K562 (cell line): ENCODE data around the gene VPS4B. TPM values are rescaled to one million over a fixed set of nuclear protein-coding genes. Genes with fewer than 3 reads are reported as not detected.
A peak's percentile ranks its signal among the peaks of the same experiment; 100 is the strongest.

Experiments used
- ARID1B ChIP-seq: fragments of 450-650 bp; IDR thresholded peaks from 2 replicates; pipeline ENCODE4 v1.6.1; 2016; ENCODE audit warnings: antibody characterized with exemption, mild to moderate bottlenecking, inconsistent platforms
- HCFC1 ChIP-seq: IDR thresholded peaks from 2 replicates; pipeline ENCODE4 v1.6.1; 2012; ENCODE audit warnings: low read depth, low read length, improper control_type of control experiment
- ILF3 ChIP-seq: fragments of 450-650 bp; IDR thresholded peaks from 2 replicates; pipeline ENCODE4 v1.6.1; 2018; ENCODE audit warnings: antibody characterized with exemption, mild to moderate bottlenecking, moderate library complexity, borderline replicate concordance
- NR4A1 ChIP-seq, 2 experiments: fragments of 250-450 bp in 1 of 2; fragments of 450-650 bp in 1 of 2; sonication (Bioruptor Pico) in 1 of 2; IDR thresholded peaks; 2 replicates each; pipeline versions ENCODE4 v1.4.0 to v1.6.1; 2016 to 2020; ENCODE audit warnings: mild to moderate bottlenecking in 2 of 2, missing compliant biosample characterization in 1 of 2, missing genetic modification characterization in 1 of 2, moderate library complexity in 1 of 2
- POLR2B ChIP-seq: fragments of 450-650 bp; IDR thresholded peaks from 2 replicates; pipeline ENCODE4 v1.6.1; 2018; ENCODE audit warnings: low read depth; ENCODE audit not compliant: partially characterized antibody
- PRMT5 ChIP-seq: sonication (generic); formaldehyde crosslinking; IDR thresholded peaks from 2 replicates; pipeline ENCODE4 v1.5.0; 2020; ENCODE audit warnings: missing genetic modification reagents
- PTBP1 ChIP-seq: fragments of 200-400 bp; formaldehyde crosslinking; IDR thresholded peaks from 2 replicates; pipeline ENCODE4 v1.6.1; 2017; ENCODE audit warnings: low read depth, low read length
- TAF1 ChIP-seq: IDR thresholded peaks from 2 replicates; pipeline ENCODE4 v1.6.1; 2011; ENCODE audit warnings: mild to moderate bottlenecking, low read length, moderate library complexity; ENCODE audit not compliant: insufficient read depth, control insufficient read depth, severe bottlenecking; ENCODE audit errors: extremely low read depth
- U2AF2 ChIP-seq: fragments of 200-400 bp; formaldehyde crosslinking; optimal IDR thresholded peaks from 2 replicates; pipeline ENCODE3; 2017; ENCODE audit warnings: low read depth, mild to moderate bottlenecking, low read length
- ZNF3 ChIP-seq: fragments of 250-450 bp; sonication (Bioruptor Pico); IDR thresholded peaks from 2 replicates; pipeline ENCODE4 v1.5.0; 2021; ENCODE audit warnings: mild to moderate bottlenecking, moderate library complexity
- polyA plus RNA-seq, 8 experiments: library from polyadenylated mRNA; depleted of rRNA in 4 of 8; stranded (reverse) in 5 of 8; unstranded in 3 of 8; fragments of >200 nt; fragmentation: Nextera tagmentation in 2 of 8; fragmentation: Illumina TruSeq in 1 of 8; extraction: Ambion mirVana in 2 of 8; extraction: Trizol in 1 of 8; gene quantifications; 2 replicates each; pipeline versions ENCODE4 v1.2.1 to v1.2.3, GENCODE V29; 2011 to 2014; ENCODE audit warnings: inconsistent platforms in 1 of 8, missing spikeins in 1 of 8
- total RNA-seq, 7 experiments: library from RNA; depleted of rRNA in 6 of 7; stranded (reverse); fragments of >200 nt in 6 of 7; fragmentation: Illumina TruSeq in 2 of 7; extraction: Trizol in 2 of 7; gene quantifications; 2 replicates each; pipeline versions ENCODE4 v1.2.1 to v1.2.3, GENCODE V29; 2011 to 2021; ENCODE audit warnings: low replicate concordance in 1 of 7
- TF ChIP-seq, protein P1 (sequence below), 2 experiments: fragments of 450-650 bp; conservative IDR thresholded peaks; 2 replicates each; pipeline ENCODE4 v1.6.1; 2017; ENCODE audit warnings: mild to moderate bottlenecking in 2 of 2, moderate library complexity in 2 of 2
- TF ChIP-seq, protein P2 (sequence below): sonication (generic); formaldehyde crosslinking; IDR thresholded peaks from 2 replicates; pipeline ENCODE4 v1.8.0; 2022; ENCODE audit warnings: mild to moderate bottlenecking, missing genetic modification reagents
- TF ChIP-seq, protein P3 (sequence below): fragments of 450-650 bp; formaldehyde crosslinking; IDR thresholded peaks from 2 replicates; pipeline ENCODE4 v1.4.0; 2020; ENCODE audit warnings: mild to moderate bottlenecking, moderate library complexity
- TF ChIP-seq, protein P4 (sequence below): fragments of 450-650 bp; IDR thresholded peaks from 2 replicates; pipeline ENCODE4 v1.6.1; 2018; ENCODE audit not compliant: partially characterized antibody

Gene VPS4B
- total and polyA plus RNA-seq, 9 of the 15 experiments (the other 6 are each of a cell fraction or from before 2014, with no cell fraction given): 7.3 to 16.4 (median 10.4) TPM

DNA sequence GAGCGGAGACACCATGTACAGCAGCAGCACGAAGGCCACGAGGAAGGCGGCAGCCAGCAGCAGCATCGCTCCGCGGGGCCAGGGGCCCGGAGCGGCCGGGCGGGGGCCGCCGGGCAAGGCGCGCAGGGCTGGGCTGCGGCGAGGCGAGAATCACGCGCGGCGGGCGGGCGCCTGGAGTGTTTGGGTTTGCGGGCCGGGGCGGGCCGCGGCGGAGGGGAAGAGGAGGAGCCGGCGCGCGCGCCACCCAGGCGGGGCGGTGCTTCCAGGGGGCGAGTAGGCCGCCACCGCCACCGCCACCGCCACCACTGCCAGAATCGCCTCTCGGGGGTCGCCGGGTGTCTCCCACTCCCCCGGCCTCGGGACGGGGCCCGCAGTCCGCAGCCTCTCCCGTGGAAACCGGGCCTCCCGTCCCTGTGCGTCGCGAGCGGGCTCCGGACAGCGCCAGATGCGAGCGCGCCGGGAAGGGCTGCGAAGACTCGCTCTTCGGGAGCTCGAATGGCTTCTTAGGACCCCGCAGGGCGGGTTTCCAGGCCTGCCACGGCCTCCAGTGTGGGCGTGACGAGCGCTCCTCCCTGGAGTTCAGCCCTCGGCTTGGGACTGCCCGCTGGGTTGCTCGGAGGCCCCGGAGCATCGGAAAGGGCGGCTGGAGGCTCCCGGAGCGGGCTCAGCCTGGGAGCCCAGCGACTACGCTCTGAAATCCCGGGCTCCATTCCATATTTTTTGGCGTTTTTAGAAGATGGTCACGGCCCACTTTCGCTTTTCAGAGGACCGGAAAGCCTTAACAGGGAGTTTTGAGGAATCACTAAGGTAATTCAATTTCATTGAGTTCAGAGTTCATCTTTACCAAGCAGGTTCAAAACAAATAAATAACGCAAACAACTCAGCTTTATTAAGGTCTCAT is 55.0 kb downstream of the VPS4B start, which contains the start of gene KDSR (continued):
- no peak for TF ChIP-seq ILF3
- TF ChIP-seq, protein P1, sequence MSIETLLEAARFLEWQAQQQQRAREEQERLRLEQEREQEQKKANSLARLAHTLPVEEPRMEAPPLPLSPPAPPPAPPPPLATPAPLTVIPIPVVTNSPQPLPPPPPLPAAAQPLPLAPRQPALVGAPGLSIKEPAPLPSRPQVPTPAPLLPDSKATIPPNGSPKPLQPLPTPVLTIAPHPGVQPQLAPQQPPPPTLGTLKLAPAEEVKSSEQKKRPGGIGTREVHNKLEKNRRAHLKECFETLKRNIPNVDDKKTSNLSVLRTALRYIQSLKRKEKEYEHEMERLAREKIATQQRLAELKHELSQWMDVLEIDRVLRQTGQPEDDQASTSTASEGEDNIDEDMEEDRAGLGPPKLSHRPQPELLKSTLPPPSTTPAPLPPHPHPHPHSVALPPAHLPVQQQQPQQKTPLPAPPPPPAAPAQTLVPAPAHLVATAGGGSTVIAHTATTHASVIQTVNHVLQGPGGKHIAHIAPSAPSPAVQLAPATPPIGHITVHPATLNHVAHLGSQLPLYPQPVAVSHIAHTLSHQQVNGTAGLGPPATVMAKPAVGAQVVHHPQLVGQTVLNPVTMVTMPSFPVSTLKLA (conservative IDR thresholded peaks at IDR 0.05): peak; percentile 46 to 58; a peak in 3 of 4 replicates
- no peak for TF ChIP-seq NR4A1 (CRISPR knock-in tag; IDR thresholded peaks at IDR 0.05)
- no peak for TF ChIP-seq NR4A1 (tag; IDR thresholded peaks at IDR 0.05)
- no peak for TF ChIP-seq ARID1B
- peak; percentile 78 for TF ChIP-seq POLR2B
- no peak for TF ChIP-seq PTBP1
- no peak for TF ChIP-seq ZNF3 (CRISPR knock-in tag)
- no peak for TF ChIP-seq PRMT5 (CRISPR knock-in tag)
- TF ChIP-seq, protein P2, sequence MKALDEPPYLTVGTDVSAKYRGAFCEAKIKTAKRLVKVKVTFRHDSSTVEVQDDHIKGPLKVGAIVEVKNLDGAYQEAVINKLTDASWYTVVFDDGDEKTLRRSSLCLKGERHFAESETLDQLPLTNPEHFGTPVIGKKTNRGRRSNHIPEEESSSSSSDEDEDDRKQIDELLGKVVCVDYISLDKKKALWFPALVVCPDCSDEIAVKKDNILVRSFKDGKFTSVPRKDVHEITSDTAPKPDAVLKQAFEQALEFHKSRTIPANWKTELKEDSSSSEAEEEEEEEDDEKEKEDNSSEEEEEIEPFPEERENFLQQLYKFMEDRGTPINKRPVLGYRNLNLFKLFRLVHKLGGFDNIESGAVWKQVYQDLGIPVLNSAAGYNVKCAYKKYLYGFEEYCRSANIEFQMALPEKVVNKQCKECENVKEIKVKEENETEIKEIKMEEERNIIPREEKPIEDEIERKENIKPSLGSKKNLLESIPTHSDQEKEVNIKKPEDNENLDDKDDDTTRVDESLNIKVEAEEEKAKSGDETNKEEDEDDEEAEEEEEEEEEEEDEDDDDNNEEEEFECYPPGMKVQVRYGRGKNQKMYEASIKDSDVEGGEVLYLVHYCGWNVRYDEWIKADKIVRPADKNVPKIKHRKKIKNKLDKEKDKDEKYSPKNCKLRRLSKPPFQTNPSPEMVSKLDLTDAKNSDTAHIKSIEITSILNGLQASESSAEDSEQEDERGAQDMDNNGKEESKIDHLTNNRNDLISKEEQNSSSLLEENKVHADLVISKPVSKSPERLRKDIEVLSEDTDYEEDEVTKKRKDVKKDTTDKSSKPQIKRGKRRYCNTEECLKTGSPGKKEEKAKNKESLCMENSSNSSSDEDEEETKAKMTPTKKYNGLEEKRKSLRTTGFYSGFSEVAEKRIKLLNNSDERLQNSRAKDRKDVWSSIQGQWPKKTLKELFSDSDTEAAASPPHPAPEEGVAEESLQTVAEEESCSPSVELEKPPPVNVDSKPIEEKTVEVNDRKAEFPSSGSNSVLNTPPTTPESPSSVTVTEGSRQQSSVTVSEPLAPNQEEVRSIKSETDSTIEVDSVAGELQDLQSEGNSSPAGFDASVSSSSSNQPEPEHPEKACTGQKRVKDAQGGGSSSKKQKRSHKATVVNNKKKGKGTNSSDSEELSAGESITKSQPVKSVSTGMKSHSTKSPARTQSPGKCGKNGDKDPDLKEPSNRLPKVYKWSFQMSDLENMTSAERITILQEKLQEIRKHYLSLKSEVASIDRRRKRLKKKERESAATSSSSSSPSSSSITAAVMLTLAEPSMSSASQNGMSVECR (CRISPR knock-in tag): peak; percentile 66
- no peak for TF ChIP-seq U2AF2
- TF ChIP-seq, protein P3, sequence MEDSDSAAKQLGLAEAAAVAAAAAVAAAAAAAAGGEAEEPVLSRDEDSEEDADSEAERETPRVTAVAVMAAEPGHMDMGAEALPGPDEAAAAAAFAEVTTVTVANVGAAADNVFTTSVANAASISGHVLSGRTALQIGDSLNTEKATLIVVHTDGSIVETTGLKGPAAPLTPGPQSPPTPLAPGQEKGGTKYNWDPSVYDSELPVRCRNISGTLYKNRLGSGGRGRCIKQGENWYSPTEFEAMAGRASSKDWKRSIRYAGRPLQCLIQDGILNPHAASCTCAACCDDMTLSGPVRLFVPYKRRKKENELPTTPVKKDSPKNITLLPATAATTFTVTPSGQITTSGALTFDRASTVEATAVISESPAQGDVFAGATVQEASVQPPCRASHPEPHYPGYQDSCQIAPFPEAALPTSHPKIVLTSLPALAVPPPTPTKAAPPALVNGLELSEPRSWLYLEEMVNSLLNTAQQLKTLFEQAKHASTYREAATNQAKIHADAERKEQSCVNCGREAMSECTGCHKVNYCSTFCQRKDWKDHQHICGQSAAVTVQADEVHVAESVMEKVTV (CRISPR knock-in tag): no peak
- TF ChIP-seq TAF1: peak; percentile 64
- TF ChIP-seq HCFC1: peak; percentile 45; the same call in 1 of the 2 replicates
- TF ChIP-seq, protein P4, sequence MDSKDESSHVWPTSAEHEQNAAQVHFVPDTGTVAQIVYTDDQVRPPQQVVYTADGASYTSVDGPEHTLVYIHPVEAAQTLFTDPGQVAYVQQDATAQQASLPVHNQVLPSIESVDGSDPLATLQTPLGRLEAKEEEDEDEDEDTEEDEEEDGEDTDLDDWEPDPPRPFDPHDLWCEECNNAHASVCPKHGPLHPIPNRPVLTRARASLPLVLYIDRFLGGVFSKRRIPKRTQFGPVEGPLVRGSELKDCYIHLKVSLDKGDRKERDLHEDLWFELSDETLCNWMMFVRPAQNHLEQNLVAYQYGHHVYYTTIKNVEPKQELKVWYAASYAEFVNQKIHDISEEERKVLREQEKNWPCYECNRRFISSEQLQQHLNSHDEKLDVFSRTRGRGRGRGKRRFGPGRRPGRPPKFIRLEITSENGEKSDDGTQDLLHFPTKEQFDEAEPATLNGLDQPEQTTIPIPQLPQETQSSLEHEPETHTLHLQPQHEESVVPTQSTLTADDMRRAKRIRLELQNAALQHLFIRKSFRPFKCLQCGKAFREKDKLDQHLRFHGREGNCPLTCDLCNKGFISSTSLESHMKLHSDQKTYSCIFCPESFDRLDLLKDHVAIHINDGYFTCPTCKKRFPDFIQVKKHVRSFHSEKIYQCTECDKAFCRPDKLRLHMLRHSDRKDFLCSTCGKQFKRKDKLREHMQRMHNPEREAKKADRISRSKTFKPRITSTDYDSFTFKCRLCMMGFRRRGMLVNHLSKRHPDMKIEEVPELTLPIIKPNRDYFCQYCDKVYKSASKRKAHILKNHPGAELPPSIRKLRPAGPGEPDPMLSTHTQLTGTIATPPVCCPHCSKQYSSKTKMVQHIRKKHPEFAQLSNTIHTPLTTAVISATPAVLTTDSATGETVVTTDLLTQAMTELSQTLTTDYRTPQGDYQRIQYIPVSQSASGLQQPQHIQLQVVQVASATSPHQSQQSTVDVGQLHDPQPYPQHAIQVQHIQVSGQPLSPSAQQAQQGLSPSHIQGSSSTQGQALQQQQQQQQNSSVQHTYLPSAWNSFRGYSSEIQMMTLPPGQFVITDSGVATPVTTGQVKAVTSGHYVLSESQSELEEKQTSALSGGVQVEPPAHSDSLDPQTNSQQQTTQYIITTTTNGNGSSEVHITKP: peak; percentile 43
